HG02973 (cell line): ENCODE data around the gene BACE1.
"Not testable (repeated sequence)": the region's sequence is repeated elsewhere in the genome, so short reads cannot be mapped to it uniquely, and the experiment has no call there.

Experiments
- ATAC-seq: cut with Tn5 transposase; IDR thresholded peaks from one replicate; pipeline ENCODE4 v1.9.1; 2021; ENCODE audit warnings: moderate library complexity; ENCODE audit not compliant: unreplicated experiment

Gene BACE1

DNA sequence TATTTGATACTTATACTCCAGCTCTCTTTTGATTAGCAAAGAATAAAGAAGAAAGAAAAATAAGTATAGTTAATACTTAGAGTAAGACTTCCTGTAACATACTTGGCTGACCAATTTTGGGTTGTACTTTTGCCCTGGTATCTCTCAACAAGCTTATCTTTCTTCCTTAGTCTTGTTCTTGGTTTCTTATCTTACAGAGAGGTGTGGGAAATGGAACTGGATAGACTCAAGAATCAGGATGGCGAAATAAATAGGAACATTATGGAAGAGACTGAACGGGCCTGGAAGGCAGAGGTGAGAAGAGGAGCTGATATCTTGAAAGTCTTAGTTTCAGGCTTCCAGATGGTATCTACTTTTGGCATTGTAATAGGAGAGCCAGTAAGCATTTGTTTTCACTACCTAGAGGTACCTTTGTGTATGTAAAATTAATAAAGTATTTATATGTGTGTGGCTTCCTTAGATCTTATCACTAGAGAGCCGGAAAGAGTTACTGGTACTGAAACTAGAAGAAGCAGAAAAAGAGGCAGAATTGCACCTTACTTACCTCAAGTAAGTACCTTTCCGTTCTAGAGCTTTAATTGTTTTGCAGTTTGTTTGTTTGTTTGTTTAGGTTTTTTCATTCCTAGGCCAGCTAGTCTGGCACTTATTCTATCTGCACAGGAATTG is 36.2 kb downstream of the BACE1 start:
- ATAC-seq: no peak

DNA sequence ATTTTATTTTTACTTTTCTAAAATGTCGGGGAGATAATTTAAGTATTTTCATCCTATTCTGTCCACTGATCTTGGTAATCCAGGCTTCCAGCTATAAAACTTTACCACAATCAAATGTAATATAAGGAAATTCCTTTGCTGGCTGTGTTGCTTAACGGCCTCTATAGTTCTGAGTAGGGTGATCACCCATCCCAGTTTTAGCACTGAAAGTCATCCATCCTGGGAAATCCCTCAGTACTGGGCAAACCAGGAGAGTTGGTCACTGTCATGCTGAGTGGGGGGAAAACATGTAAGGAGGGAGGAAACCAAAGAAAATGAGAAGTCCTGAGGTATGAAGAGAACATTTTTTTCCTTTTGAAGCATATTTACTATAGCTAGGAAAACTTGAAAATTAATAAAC is 37.7 kb downstream of the BACE1 start:
- no peak for ATAC-seq

DNA sequence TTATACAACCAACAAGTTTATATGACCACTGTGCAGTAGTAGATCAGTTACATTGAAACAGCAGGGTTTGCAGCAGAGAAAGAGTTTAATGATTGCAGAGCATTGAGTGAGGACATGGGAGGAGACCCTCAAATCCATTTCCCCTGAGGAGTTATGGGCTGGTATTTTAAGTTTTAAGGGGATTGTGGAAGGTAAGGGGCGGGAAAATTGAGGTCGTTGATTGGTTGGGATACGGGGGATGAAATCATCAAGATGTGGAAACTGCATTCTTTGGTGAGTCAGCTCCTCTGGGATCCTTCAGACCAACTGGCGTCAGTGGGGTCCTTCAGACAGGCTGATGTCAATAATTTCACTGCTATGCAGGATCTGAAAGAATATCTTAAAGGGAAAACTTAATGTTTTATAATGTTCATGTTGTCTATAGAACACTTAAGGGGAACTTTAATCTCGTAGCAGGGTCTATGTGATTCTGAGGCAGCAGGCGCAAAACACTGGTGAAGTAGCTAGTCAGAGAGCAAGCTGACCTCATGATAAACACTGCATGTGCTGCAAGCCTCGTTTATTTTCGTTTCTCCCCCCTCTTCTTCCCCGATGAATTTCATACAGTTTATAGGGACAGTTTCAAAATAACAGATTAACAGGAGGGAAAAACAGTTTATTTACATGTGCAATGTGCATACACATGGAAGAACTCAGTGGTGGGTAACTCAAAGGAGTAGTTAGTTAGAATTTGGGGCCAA is 42.3 kb downstream of the BACE1 start:
- no peak for ATAC-seq

DNA sequence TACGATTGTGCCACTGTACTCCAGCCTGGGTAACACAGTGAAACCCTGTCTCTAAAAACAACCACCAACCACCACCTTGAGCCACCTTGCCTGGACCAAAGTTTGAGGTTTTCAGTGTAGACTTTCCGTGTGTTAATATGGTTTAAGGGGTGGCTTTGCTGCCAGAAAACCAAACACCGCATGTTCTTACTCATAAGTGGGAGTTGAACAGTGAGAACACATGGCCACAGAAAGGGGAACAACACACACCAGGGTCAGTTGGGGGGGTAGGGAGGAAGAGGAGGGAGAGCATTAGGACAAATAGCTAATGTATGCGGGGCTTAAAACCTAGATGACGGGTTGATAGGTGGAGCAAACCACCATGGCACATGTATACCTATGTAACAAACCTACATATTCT is 43.9 kb downstream of the BACE1 start:
- ATAC-seq: not testable (repeated sequence)

DNA sequence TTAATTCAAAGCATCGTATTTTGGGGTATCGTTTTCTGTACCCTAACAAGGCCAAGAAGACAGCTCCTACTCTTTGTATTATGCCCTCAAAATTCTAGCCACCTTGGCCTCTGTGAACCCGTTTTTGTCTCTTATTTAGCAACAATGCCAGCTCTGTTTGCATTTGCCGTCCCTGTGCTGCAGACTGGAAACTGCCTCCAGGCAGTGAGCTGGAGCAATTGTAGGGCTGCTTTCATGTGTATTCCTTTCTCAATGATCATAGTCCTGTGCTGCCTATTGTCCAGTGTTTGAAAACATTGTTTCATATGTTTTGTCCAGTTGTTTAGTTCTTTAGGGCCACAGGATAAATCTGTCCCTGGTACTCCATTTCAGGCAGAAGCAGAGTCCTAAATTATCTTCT is 44.8 kb downstream of the BACE1 start:
- no peak for ATAC-seq

DNA sequence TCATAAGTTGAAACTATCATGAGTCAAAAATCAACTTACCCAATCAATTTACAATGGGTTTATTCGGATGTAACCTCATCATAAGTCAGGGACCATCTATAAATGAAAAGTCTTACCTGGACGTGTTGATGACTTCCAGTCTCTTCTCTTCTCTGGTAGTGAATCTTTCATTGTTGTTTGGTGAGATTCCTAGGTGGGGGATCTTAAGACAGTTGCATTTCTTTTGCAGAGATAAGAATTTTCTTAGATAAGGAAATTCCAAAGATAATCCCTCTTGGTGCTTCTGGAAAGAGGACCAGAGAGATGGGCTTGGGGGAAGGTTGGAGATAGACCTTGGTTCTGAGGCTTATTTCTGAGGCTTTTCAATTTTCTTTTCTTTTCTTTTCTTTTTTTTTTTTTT is 46.2 kb downstream of the BACE1 start:
- no peak for ATAC-seq

DNA sequence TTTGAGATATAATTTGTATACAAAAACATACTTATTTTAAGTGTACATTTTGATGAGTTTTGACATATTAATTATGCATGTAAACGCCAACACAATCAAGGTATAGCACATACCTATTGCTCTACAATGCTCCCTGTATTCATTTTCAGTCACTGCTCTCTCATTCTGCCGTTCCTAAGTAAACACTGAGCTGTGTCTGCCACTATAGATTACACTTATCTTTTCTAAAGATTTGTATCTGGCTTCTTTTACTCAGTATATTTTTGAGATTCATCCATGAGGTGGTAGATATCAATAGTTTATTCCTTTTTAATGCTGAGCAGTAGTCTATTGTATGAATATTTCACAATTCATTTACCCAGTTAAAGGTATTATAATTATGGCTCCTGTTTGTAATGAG is 50.3 kb downstream of the BACE1 start:
- no peak for ATAC-seq

DNA sequence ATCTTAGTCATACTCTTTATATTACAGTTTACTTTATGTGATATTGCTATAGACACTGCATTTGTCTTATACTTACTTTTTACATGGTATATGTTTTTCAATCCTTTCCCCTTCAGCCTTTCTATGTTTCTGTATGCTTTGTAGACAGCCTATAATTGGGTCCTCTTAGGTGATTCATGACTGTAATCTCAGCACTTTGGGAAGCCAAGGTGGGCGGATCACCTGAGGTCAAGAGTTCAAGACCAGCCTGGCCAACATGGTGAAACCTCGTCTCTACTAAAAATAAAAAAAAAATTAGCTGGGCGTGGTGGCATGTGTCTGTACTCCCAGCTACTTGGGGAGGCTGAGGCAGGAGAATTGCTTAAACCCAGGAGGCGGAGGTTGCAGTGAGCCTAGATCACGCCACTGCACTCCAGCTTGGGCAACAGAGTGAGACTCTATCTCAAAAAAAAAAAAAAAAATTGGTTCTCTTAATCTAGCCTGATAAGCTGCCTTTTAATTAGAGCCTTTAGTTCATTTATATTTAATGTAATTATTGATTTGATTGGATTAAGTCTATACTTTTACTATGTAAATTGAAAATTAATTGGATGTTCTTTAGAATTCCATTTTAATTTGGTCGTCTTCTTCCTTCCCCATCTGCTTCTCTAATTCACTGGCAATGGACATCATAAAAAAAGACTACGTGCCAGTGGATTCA is 51.3 kb downstream of the BACE1 start:
- not testable (repeated sequence) for ATAC-seq

DNA sequence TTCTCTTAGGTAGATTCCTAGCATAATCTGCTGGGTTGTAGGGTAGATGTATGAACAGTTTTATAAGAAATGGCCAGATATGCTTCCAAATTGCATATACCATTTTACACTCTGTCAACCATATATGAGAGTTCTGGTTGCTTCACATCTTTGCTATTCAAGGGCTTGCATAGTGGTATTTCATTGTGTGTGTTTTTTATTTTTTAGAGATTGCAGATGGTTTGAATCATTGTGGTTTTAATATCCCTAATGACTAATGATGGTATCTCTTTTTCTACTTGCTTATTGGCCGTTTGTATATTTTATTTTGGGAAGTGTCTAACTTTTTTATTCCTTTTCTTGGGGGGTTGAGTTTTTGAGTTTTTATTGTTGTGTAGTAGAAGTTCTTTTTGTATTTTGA is 56.6 kb downstream of the BACE1 start:
- ATAC-seq: no peak

DNA sequence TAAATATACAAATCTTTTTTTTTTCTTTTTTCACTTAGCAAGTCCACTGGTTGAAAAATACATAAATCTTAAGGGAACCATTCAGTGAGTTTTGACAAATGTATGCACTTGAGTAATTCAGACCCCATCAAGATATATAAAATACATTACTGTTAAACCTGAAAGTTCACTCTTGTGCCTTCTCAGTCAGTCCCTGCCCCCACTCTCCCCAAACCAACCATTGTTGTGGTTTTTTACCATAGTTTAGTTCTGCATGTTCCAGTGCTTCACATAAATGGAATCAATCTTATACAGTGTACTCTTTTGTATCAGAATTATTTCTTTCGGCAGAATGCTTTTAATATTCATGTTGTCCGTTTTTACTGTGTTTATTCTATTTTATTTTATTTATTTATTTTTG is 57.5 kb downstream of the BACE1 start:
- no peak for ATAC-seq

DNA sequence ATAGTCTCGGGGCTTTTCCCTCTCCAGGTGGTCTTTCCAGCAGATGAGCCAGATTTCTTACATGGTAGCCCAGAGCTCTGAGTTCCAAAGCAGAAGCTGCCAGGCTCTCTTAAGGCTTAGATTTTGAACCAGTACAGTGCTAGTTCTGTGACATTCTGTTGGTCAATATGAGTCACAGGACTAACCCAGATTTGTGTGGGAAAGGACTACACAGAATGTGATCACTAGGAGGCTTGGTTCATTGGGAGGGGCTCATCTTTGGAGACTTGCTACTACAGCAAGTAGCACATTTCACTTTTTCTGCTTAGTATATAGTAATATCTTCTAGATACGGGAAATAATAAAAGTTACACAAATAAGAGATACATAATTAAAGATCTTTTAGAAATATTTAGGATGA is 59.5 kb downstream of the BACE1 start:
- no peak for ATAC-seq

DNA sequence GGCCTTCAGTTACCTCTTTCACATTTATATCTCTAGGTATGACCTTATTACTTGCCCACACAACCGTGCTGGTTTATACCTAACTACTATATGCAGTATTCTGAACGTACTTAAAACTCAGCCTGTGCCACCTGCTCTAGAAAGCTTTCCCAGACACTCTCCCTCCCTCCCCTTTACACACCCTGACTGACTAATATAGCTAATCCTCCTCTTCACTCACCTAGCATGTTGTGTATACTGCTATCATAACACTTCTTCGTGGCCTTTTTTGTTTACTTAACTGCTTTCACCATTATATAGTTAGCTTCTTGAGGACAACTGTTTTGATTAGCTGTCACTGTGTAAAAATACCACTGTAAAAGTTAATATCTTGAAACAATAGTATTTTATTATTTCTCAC is 60.1 kb downstream of the BACE1 start:
- no peak for ATAC-seq

DNA sequence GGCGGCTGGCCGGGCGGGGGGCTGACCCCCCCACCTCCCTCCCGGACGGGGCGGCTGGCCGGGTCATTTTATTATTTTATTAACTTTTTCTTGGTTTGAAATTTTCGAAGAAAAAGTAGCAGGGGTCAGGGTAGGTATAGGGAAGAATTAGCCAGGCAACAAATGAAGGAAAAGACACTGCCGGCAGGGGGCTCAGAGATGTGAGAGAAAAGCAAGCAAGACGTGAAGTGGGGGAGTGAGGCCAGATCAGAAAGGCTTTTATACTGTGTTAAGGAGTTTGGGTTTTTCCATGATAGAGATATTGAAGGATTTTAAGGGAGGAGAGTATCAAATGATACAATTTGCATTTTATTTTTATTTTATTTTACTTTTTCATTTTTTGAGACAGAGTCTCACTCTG is 64.5 kb downstream of the BACE1 start:
- no peak for ATAC-seq

DNA sequence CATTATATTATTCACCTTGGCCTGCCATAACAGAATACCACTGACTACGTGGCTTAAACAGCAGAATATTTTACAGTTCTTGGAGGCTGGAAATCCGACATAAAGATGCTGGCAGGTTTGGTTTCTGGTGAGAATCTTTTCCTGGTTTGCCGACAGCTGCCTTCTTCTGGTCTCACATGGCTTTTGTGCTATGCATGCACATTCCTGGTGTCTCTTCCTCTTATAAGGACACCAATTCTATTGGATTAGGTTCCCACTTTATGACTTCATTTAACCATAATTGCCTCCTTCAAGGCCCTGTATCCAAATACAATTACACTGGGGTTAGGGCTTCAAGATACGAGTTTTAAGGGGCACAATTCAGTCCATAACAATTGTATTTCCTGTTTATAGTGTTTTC is 66.5 kb downstream of the BACE1 start:
- ATAC-seq: no peak

DNA sequence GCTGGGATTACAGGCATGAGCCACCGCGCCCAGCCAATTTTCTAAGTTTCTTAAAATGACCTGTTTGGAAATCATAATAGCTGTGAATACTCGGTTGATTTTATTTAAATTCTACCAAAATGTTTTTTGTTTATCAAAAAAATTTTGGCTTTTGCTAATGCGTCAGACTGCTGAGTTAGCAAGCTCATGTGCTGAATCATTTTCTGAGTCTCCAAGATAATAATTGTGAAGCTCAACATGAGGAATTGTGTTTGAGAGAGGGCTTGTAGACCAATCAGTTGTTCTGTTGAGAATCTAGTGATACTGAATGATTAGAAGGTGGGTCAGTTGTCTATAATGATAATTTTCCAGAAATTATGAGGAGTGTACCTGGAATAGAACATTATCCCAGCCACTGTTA is 67.7 kb downstream of the BACE1 start:
- ATAC-seq: no peak

DNA sequence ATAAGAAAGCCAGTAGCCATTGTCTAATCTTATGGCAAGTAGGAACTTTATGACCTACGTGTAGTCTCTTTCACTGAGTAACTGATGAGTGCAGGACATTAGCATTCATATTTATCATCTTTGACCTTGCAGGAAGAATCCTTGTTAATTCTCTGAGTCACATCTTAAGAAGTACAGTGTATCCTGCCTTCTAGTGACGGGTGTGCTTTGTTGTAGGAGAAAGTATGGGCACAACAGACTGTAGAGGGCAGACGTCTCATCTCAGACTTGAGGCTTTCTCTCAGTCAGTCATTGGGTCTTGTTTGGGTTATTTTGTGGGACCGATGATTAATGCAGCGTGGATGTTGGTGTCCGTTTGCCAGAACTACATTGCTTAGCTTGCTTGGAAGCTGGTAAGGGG is 76.8 kb downstream of the BACE1 start:
- ATAC-seq: no peak

DNA sequence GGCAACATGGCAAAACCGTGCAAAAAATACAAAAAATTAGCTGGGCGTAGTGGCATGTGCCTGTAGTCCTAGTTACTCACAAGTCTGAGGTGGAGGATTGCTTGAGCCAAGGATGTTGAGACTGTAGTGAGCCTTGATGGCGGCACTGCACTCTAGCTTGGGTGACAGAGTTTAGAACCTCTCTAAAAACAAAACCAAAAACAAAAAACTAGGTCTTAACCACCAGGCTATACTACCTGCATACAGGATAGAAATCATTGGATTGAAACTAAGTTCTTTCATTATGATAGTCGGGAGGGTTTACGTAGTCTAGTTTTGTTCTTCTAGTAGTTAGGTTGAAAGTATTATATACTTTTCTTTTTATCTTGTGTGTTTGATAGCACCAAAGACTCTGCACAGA is 77.8 kb downstream of the BACE1 start:
- no peak for ATAC-seq
